ENCODE measurements around the gene PKD2L1.
"Not testable (repeated sequence)": the region's sequence is repeated elsewhere in the genome, so short reads cannot be mapped to it uniquely, and the experiment has no call there.

The PKD2L1 gene

GRCh38 chr10:100276971-100277370, 53.1 kb downstream of the PKD2L1 start:
- not testable (repeated sequence) for DNase-seq

- peak; percentile 82 for DNase-seq
Measured at GRCh38 chr10:100267239-100268104, 62.6 kb downstream of the PKD2L1 start, which contains the start of gene CWF19L1. Gene CWF19L1 (minus strand): TSS chr10:100267638. CDS start chr10:100267593, 45 bp downstream.

GRCh38 chr10:100265821-100266485, 64.1 kb downstream of the PKD2L1 start:
- no peak for DNase-seq

- DNase-seq = no peak
Measured at GRCh38 chr10:100254191-100254590, 75.8 kb downstream of the PKD2L1 start.

- DNase-seq = no peak
Measured at GRCh38 chr10:100253041-100253440, 77.0 kb downstream of the PKD2L1 start.

GRCh38 chr10:100248820-100249219, 81.2 kb downstream of the PKD2L1 start:
- DNase-seq = no peak

- no peak for DNase-seq
Measured at GRCh38 chr10:100245484-100246220, 84.4 kb downstream of the PKD2L1 start.

- no peak for DNase-seq
Measured at GRCh38 chr10:100239851-100240250, 90.2 kb downstream of the PKD2L1 start.

- DNase-seq = no peak
Measured at GRCh38 chr10:100238429-100238828, 91.6 kb downstream of the PKD2L1 start.

Data from NCI-H2227 treated with DMSO at 0.1 percent for 48 hours (cell line).